Panc1 (cell line): ENCODE results near the gene CARD10. TPM values are rescaled to one million over a fixed set of nuclear protein-coding genes. Genes with fewer than 3 reads are reported as not detected.
A peak's percentile ranks its signal among the peaks of the same experiment; 100 is the strongest.

ENCODE experiments used
- ATAC-seq: fragments of 200-7000 bp; cut with Tn5 transposase; 2 replicates; pipeline ENCODE4 v1.9.1; 2020; ENCODE audit warnings: mild to moderate bottlenecking, moderate library complexity
- BruUV-seq: library from RNA; stranded (reverse); fragments of 400-500 nt; replicated peaks from 2 replicates; lab custom pipeline; 2021; lab: Mats Ljungman, UMichigan
- CTCF ChIA-PET: fragments of 300-600 bp; sonication (Branson Sonifier 250); formaldehyde crosslinking; loops from one replicate; lab custom pipeline; 2022; ENCODE audit warnings: antibody characterized with exemption; lab: Charles Lee
- POLR2A ChIA-PET: fragments of 300-600 bp; sonication (Branson Sonifier 250); formaldehyde crosslinking; loops from one replicate; lab custom pipeline; 2022; ENCODE audit warnings: antibody characterized with exemption; lab: Charles Lee
- DNase-seq: peaks from one replicate; pipeline ENCODE4 v3.0.0-alpha.2; 2010; ENCODE audit warnings: low read depth, low spot score
- H3K27ac ChIP-seq: 2 replicates; pipeline ENCODE4 v1.5.1; 2011; ENCODE audit warnings: mild to moderate bottlenecking, low read length, inconsistent platforms
- H3K27me3 ChIP-seq: fragments of 200-500 bp; sonication (Bioruptor generic); 2 replicates; pipeline ENCODE4 v1.6.0; 2014; ENCODE audit warnings: low read length, inconsistent platforms; ENCODE audit not compliant: control insufficient read depth, insufficient read depth
- H3K36me3 ChIP-seq: fragments of 200-500 bp; sonication (Bioruptor generic); 2 replicates; pipeline ENCODE4 v1.5.1; 2014; ENCODE audit warnings: inconsistent platforms, mild to moderate bottlenecking, low read length, moderate library complexity; ENCODE audit not compliant: control insufficient read depth, insufficient read depth
- H3K4me1 ChIP-seq: 2 replicates; pipeline ENCODE4 v1.5.1; 2011; ENCODE audit warnings: inconsistent platforms, mild to moderate bottlenecking, low read length, moderate library complexity; ENCODE audit not compliant: control insufficient read depth, insufficient read depth
- H3K4me3 ChIP-seq, 2 experiments: 2 replicates each; pipeline ENCODE4 v1.5.1; 2011 to 2012; ENCODE audit warnings: low read depth in 2 of 2, low read length in 2 of 2, mild to moderate bottlenecking in 2 of 2, inconsistent platforms in 1 of 2, moderate library complexity in 1 of 2
- H3K9me3 ChIP-seq: fragments of 200-500 bp; sonication (Bioruptor generic); 2 replicates; pipeline ENCODE4 v1.5.1; 2014; ENCODE audit warnings: low read depth, mild to moderate bottlenecking, inconsistent platforms, low read length, moderate library complexity; ENCODE audit not compliant: control insufficient read depth, insufficient read depth
- CTCF ChIP-seq: fragments of 450-650 bp; IDR thresholded peaks from 2 replicates; pipeline ENCODE4 v1.5.1; 2017; ENCODE audit warnings: mild to moderate bottlenecking
- POLR2AphosphoS5 ChIP-seq: IDR thresholded peaks from 2 replicates; pipeline ENCODE4 v1.6.1; 2012; ENCODE audit warnings: mild to moderate bottlenecking, low read depth, low read length, moderate library complexity
- REST ChIP-seq, 2 experiments: IDR thresholded peaks; 2 replicates each; pipeline ENCODE4 v1.6.1; 2011 to 2012; ENCODE audit warnings: low read depth in 2 of 2, control low read depth in 1 of 2, low read length in 1 of 2, mild to moderate bottlenecking in 1 of 2, moderate library complexity in 1 of 2; ENCODE audit not compliant: insufficient read depth in 1 of 2
- SIN3A ChIP-seq: IDR thresholded peaks from 2 replicates; pipeline ENCODE4 v1.6.1; 2012; ENCODE audit warnings: low read depth, mild to moderate bottlenecking, low read length, moderate library complexity, borderline replicate concordance; ENCODE audit not compliant: insufficient read depth
- TCF7L2 ChIP-seq: IDR thresholded peaks from 2 replicates; pipeline ENCODE4 v1.6.1; 2011; ENCODE audit warnings: mild to moderate bottlenecking, low read depth, low read length, inconsistent platforms
- in situ Hi-C: cut with HindIII; loops from 2 replicates; pipeline ENCODE4 v1.10.0; 2016; ENCODE audit warnings: low sequenced_read_pairs, low pct_unique_long_range_greater_than_20kb
- intact Hi-C: fragments of 100-400 bp; cut with micrococcal nuclease; formaldehyde crosslinking; loops from one replicate; pipeline ENCODE4 v1.10.0; 2022; ENCODE audit not compliant: unreplicated experiment
- total RNA-seq: library from RNA; stranded (reverse); gene quantifications from one replicate; pipeline ENCODE4 v1.2.1, GENCODE V29; 2021; ENCODE audit not compliant: unreplicated experiment

The CARD10 gene
- total RNA-seq, 1 experiment from 2014 or later = 43.1 TPM

GRCh38 chr22:37485395-37486223, 33.6 kb downstream of the CARD10 start:
- Histone ChIP-seq H3K4me1 (peaks cover 9% of the 10 kb centered on the region), H3K4me3 (no peak overlapping the region), H3K27ac (no peak overlapping the region), H3K36me3 (no peaks in the 10 kb centered on the region), H3K27me3 (no peaks in the 10 kb centered on the region), H3K9me3 (no peaks in the 10 kb centered on the region)
- peak; percentile 7 for ATAC-seq
- in situ Hi-C loops = no loop called here
- no peak for TF ChIP-seq REST (IDR thresholded peaks at IDR 0.05; ENCODE audit: insufficient read depth in 1 of 2, low read depth in 2 of 2, low read length in 1 of 2)
- TF ChIP-seq SIN3A = no peak
- no peak for TF ChIP-seq CTCF
- TF ChIP-seq POLR2AphosphoS5 = no peak
- no peak for TF ChIP-seq TCF7L2
- no peak for DNase-seq
- ChIA-PET POLR2A (no interaction called here), CTCF (interaction anchor here (1.5 kb wide), 1 partner anchor 13 kb away, joined by 5 read pairs; no protein-coding TSS in a partner anchor)
- intact Hi-C loops = no loop called here
- no TSS peak for BruUV-seq

- Histone ChIP-seq H3K27me3 (no peaks in the 10 kb centered on the region), H3K36me3 (no peaks in the 10 kb centered on the region), H3K4me1 (peaks cover 9% of the 10 kb centered on the region), H3K9me3 (no peaks in the 10 kb centered on the region), H3K4me3 (no peak overlapping the region), H3K27ac (no peak overlapping the region)
- CTCF ChIA-PET = no interaction called here
- TF ChIP-seq SIN3A (no peak), REST (IDR thresholded peaks at IDR 0.05; ENCODE audit: insufficient read depth in 1 of 2, low read depth in 2 of 2, low read length in 1 of 2) (no peak), POLR2AphosphoS5 (no peak), TCF7L2 (no peak), CTCF (no peak)
- POLR2A ChIA-PET = no interaction called here
- no TSS peak for BruUV-seq
- DNase-seq (no peak), ATAC-seq (no peak)
- intact Hi-C loops (no loop called here), in situ Hi-C loops (no loop called here)
These were observed 34.5 kb downstream of the CARD10 start for GRCh38 chr22:37484480-37485394.
